ENCODE data around the gene NBAS.

- TF ChIP-seq POLR2A (IDR thresholded peaks at IDR 0.05; ENCODE audit: low read length), result no peak
- no peak for TF ChIP-seq GATA1 (IDR thresholded peaks at IDR 0.05; ENCODE audit: low read depth, low read length)
Observed at GRCh38 chr2:15458277-15458676, 102.9 kb downstream of the NBAS start.
